ENCODE data around the gene ZSWIM3.
A peak's percentile ranks its signal among the peaks of the same experiment; 100 is the strongest.

ZSWIM3 gene

DNA sequence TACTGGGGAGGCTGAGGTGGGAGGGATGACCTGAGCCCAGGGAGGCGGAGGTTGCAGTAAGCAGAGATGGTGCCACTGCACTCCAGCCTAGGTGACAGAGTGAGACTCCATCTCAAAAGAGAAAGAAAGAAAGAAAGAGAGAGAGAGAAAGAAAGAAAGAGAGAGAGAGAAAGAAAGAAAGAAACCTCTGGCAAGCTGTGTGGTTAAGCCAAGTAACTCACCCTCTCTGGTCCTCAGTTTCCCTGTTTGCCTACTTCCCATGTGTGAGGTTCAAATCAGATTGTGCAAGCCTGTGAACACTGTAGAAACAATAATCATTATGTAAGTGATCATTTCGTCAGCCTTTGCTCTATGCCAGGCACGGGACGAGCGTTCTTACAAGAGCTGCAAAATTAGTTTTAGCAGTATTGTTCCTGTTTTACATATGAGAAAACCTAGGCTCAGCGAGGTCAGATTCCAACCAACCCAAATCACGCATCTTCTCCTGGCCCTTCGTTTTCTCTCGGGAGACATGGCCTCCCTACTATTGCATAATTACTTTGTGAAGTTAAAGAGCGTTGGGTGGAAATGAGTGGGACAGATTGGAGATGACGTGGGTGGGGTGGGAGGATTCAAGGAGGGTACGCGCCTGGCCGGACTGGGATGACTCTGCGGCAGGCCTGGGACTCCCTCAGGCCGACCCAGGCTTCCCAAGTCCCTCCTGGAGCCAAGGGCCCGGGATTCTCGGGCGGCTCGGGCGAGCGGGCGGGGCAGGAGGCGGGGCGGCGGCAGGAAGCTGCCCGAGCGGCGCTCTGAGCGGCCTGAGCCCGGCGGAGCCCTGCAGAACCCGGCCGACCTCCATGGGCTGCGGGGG, 24.2 kb upstream of the ZSWIM3 start, which contains the start of gene SNX21:
Gene SNX21, plus strand, starts transcription at position 770 of the 853 bp plus-strand sequence. CDS start 121 bp downstream, outside the sequence.
- DNase-seq, result peak in 1 of 4 experiments; percentile 26

DNA sequence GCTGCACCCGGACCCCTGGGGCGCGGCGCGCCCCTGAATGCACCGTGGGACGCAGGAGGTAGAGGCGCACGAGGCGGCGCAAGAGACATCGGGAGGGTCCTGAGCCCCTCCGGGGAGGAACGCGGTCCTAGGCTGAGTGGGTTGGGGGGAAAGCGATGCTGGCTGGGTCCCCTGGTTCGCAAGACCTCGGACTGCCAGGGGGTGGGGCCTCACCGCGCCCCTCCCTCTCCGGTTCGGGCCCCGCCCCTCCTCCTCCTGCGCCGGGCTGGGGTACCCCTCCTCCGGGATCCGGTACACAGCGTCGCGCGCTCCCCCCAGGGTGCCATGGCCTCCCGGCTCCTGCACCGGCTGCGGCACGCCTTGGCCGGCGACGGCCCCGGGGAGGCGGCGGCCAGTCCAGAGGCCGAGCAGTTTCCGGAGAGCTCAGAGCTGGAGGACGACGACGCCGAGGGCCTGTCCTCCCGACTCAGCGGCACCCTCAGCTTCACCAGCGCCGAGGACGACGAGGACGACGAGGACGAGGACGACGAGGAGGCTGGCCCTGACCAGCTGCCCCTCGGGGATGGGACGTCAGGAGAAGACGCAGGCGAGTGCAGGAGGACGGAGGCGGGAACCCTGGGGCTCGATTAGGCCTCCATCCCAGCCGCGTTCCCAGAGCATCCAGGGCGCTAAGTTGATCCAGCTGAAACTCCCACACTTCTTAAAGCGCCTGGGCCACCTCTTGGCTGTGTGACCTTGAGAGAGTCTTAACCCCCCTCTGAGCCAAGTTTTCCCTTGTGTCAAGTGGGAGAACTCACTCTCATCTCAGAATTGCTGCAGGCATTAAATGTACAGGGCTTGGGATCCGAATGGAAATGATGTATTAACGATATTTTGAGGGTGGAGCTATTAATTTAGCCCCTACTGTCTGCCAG, 23.3 kb upstream of the ZSWIM3 start:
- DNase-seq, result peak in 2 of 4 experiments; percentile 26 to 49

GRCh38 chr20:45834797-45835161, 22.6 kb upstream of the ZSWIM3 start:
- DNase-seq, result no peak

GRCh38 chr20:45835329-45835765, 22.1 kb upstream of the ZSWIM3 start:
- DNase-seq, result no peak

- no peak for DNase-seq
These were observed 21.6 kb upstream of the ZSWIM3 start for GRCh38 chr20:45835825-45836224.

GRCh38 chr20:45836841-45837240, 20.6 kb upstream of the ZSWIM3 start:
- no peak for DNase-seq

DNA sequence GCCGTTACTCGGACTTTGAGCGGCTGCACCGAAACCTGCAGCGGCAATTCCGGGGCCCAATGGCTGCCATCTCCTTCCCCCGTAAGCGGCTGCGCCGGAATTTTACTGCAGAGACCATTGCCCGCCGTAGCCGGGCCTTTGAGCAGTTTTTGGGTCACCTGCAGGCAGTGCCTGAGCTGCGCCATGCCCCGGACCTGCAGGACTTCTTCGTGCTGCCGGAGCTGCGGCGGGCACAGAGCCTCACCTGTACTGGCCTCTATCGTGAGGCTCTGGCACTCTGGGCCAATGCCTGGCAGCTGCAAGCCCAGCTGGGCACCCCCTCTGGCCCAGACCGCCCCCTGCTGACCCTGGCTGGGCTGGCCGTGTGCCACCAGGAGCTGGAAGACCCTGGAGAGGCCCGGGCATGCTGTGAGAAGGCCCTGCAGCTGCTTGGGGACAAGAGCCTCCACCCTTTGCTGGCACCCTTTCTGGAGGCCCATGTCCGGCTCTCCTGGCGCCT, 16.7 kb upstream of the ZSWIM3 start:
- no peak for DNase-seq

- DNase-seq, result no peak
These were observed 15.8 kb upstream of the ZSWIM3 start for GRCh38 chr20:45841407-45842129.

DNA sequence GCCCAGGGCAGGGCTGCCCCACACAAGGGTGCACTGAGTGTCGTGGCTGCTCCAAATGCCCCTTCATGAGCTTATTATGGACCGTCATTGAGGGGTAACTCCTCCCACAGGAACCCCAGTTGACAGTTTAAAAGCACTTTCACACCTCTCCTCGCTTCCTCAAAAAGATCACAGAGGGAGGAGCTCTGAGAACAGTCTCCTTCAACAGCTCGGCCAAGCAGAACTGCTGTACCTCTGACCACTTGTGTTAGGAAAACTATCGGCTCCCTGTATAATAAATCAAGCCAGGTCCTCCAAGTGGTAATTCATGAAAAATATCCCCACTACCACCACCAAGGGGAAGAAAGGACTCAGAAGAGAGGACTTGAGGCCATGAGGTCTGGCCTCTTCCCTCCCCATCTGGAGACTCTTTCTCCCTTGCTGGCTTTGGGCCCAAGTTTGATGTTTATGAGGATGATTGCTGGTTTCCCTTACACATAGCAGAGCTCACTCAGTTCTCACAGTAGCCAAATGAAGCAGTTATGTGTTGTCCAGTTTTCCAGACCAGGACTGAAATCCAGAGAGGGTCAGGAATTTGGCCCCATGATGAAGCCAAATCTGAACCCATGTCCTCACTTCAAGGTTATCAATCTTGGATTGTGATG, 15.1 kb upstream of the ZSWIM3 start:
- DNase-seq, result no peak

- no peak for DNase-seq
These were observed 13.9 kb upstream of the ZSWIM3 start for GRCh38 chr20:45843506-45843905.

DNA sequence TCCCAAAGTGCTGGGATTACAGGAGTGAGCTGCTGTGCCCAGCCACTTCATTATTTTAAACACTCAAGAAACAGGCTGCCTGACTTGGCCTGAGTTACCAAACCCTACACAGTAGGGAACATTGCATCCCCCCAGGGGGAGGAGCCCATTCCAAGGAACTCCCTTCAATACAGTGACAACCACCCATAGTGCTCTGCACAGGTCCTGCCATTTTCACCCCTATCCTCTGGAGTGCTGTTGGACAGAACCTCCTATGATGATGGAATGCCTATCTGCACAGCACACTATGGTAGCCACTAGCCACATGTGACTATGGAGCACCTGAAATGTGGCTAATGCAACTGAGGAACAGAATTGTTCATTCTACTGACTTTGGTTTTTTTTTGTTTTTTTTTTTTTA, 12.0 kb upstream of the ZSWIM3 start:
- DNase-seq, result no peak

- DNase-seq, result no peak
These were observed 9.0 kb upstream of the ZSWIM3 start for GRCh38 chr20:45848421-45848820.

DNA sequence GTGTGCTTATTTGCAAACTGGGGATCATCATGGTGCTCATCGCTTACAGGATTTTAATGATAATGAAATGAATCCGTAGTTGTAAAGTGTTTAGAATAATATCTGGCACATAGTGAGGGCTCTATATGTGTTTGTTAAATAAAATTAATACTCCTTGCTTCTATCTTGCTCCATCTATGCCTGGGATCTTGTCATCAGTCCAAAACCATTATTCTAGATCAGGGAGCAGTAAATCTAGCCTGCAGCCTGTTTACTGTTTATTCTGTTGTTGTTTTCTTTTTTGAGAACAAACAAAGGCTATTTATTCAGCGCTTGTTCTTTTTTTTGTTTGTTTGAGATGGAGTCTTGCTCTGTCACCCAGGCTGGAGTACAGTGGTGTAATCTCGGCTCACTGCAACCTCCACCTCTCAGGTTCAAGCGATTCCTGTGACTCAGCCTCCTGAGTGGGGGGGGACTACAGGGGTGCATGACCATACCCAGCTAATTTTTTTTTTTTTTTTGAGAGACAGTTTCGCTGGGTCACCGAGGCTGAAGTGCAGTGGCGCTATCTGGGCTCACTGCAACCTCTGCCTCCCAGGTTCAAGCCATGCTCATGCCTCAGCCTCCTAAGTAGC, 8.3 kb upstream of the ZSWIM3 start:
- no peak for DNase-seq

GRCh38 chr20:45850238-45850637, 7.2 kb upstream of the ZSWIM3 start:
- DNase-seq, result no peak

DNA sequence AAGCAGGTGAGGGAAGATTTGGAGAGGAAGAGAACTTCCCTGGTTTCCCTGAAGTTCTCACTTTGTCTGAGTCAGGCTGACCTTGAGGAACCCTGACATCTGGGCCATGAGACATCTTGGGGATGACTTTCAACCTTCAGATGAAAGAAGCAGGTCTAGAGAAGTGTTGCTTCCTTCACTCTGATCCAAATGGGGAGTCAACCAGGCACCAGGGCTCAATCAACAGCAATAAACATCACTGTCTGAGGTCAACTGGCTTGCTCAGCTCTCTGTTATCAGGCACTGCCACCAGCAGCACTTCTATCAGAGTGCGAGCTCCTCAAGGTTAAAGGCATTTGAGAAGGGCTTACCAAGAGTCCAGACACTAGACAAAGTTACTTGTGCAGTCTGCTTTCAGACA, 6.5 kb upstream of the ZSWIM3 start:
- no peak for DNase-seq

DNA sequence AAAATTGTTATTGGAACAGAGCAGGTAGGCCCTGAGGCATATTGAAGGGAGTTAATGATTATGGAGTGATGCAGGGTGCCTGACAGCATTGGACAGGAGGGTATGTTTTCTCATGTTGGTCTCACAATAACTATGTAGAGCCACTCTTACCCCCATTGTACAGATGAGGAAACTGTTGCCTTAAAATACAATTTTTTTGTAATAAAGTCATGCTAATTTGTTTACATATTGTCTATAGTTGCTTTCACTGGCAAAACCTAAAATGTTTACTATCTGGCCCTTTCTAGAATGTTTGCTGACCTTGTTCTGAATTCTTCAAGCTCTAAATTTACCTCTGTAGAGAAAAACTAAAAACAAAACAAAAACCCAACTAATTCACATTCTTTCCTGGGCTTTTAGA, 5.9 kb upstream of the ZSWIM3 start:
- DNase-seq, result no peak

DNA sequence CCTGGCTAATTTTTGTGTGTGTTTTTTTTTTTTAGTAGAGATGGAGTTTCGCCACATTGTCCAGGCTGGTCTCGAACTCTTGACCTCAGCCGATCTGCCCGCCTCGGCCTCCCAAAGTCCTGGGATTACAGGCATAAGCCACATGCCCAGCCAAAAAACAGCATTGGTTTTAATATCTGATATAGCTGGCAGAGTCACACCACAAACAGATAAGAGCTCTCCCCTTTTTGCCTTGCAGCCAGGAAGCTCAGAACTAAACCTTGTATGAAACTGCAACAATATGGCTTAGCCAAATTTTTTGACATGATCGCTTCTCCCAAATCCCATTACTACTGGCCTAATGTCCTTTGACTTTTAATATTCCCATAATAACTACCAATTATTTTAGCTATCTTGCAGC, 5.1 kb upstream of the ZSWIM3 start:
- DNase-seq, result no peak

- no peak for DNase-seq
These were observed 3.9 kb upstream of the ZSWIM3 start for GRCh38 chr20:45853484-45853883.

DNA sequence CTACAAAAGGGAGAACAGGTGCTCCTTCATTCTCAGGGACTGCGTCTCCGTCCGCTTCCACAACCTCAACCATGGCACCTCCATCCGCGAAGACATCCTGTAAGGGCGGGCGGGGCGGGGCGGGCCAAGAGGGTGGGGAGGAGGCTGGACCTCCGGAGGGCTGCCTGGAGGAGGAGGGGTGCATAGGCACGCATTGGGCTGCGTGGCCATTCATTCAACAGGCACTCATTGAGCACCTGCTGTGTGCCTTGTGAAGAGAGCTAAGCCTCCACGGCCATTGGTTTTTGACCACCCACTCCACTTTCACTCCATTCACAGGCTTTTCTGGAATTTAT, 435 bp downstream of the ZSWIM3 start:
- peak in 2 of 4 experiments; percentile 32 to 46 for DNase-seq

DNA sequence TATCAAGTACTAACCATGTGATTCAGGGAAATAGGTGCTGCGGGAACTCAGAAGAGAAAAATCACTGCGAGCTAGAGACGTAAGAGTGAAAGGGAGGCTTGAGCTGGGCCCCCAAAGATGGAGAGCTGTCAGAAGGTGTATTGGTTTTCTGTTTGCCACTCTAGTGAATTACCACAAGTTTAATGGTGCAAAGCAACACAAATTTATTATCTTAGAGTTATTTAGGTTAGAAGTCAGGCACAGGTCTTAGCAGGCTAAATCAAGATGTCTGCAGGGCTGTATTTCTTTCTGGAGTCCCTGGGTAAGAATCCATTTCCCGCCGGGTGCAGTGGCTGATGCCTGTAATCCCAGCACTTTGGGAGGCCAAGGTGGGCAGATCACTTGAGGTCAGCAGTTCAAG, 2.5 kb downstream of the ZSWIM3 start:
- DNase-seq, result no peak

GRCh38 chr20:45860560-45861220, 3.3 kb downstream of the ZSWIM3 start:
- DNase-seq, result no peak

Data from activated naive CD4-positive, alpha-beta T cell (primary cell).